GM12874 (cell line): ENCODE measurements around the gene LPAR5.

Experiments
- TF ChIP-seq, protein P1 (sequence below): IDR thresholded peaks from 2 replicates; pipeline ENCODE4 v1.5.1; 2011; ENCODE audit warnings: low read depth, mild to moderate bottlenecking, control low read depth, low read length, moderate library complexity; ENCODE audit not compliant: insufficient read depth

Gene LPAR5

DNA sequence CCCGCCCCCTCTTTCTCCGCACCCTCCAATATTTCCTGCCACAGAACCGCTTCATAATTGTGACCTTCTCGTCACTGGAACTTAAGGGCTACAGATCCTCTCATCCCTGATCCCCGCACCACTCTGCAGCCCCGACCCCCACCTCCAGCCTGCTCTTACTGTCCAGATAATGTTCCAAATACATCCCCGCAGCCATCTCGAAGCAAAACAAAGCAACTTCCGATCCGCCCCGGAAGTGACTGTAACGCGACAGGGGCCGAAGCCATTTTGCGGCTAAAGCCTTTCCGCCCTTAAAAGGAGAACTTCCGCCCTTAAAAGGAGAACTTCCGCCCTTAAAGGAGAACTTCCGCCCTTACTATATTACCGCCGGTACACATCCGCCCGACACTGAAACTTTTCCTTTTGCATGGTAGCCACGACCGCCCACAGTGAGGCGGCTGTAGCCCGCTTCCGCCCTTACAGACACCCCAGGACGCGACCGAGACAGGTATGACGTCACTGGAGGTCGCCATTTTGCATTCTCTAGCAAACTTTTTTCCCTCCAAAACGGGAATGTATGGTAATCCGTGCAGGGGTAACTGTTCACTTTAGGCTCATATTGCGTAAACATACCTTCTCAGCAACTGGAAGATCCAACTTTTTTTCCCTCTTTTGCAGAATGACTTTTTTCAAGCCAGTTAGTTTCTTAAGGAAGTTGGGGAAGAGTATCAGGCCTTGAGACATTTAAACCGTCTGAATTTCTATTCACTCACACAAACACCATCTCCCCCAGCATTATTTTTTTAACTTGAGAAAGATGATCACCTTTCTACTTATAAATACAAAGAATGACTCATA, 27.4 kb upstream of the LPAR5 start, which contains the start of gene ING4:
ING4 (minus strand) TSS at position 214 of the 837 bp plus-strand sequence; CDS start at position 196, 18 bp downstream.
- TF ChIP-seq, protein P1, sequence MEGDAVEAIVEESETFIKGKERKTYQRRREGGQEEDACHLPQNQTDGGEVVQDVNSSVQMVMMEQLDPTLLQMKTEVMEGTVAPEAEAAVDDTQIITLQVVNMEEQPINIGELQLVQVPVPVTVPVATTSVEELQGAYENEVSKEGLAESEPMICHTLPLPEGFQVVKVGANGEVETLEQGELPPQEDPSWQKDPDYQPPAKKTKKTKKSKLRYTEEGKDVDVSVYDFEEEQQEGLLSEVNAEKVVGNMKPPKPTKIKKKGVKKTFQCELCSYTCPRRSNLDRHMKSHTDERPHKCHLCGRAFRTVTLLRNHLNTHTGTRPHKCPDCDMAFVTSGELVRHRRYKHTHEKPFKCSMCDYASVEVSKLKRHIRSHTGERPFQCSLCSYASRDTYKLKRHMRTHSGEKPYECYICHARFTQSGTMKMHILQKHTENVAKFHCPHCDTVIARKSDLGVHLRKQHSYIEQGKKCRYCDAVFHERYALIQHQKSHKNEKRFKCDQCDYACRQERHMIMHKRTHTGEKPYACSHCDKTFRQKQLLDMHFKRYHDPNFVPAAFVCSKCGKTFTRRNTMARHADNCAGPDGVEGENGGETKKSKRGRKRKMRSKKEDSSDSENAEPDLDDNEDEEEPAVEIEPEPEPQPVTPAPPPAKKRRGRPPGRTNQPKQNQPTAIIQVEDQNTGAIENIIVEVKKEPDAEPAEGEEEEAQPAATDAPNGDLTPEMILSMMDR = no peak

DNA sequence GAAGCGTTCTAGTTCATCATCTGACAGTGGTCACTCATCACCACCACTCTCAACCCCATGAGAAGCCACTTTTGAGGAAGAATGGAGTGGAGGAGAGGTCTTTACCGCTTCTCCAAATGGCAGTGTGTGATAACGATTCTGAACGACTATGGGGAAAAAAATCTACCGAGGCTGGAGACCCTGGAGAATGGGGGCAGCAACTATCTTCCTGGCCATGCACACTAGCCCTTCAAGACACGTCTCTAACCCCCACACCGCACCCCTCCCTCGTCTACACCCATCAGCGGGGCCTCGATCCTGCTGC, 26.8 kb upstream of the LPAR5 start:
- TF ChIP-seq, protein P1 = no peak

DNA sequence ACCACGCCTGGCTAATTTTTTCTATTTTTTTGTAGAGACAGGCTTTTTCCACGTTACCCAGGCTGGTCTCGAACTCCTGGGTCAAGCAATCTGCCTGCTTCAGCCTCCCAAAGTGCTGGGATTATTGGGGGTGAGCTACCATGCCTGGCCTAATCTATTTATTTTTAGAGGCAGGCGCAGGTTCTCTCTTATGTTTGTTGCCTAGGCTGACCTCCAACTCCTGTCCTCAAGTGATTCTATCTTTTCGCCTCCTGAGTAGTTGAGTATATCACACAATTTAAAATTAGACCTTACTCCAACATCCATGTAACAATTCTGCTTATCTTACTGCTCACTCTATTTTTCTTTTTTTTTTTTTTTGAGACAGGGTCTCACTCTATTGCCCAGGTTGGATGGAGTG, 18.2 kb upstream of the LPAR5 start:
- TF ChIP-seq, protein P1 = no peak

DNA sequence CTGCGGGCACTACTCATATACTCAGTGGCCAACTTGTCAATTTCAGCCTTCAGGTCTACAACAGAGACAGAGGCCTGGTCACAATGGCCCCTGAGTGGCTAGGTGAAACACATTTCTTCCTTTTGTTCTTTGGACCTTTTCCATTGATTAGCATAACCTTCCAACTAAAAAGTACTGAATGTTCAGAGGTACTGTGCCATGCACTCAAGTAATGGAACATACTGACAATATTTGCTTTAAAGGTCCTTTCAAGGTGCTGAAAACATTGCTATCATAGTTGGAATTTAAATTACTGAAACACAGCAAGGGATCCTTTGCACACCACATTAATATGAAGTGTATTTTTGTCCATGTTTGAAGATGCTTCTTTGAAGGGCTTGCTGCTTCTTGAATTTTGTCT, 17.6 kb upstream of the LPAR5 start:
- TF ChIP-seq, protein P1 = no peak

DNA sequence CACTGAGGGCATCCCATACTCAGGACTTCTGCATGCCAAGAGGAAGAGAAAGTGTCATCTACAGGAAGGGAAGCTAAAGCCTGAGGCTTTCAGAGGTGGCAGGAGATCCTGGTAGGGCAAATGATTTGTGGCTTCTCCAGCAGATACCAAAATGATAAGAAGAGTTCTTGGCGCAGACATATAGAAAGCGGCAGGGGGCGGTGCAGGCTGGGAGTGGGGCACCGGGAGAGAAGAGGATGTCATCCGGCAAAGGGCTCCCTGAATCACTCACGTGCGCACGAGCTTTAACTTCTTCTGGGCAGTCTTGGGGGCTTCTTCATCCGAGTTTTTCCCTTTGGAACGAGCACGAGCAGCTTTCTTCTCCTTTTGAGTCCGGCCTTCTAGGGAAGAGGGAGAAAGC, 16.6 kb upstream of the LPAR5 start:
- TF ChIP-seq, protein P1 = no peak

DNA sequence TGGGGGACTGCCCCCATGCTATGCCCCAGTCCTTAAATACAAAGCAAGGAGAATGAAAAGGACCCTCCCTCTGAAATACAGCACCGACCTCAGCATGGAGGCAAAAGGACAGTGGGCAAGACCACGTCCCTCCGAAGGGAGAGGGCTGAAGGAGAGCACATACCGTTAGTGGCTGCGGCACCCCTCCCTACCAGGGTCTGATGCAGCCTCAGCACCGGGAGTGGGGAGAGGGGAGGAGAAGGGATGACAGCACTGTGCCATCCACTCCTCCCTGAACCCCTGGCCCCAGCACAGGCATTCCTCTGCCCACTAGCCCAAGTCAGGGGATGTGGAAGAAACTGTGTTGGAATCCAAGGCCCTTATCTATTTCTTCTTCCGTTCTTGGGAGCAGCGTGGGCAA, 15.1 kb upstream of the LPAR5 start:
- TF ChIP-seq, protein P1 = no peak

DNA sequence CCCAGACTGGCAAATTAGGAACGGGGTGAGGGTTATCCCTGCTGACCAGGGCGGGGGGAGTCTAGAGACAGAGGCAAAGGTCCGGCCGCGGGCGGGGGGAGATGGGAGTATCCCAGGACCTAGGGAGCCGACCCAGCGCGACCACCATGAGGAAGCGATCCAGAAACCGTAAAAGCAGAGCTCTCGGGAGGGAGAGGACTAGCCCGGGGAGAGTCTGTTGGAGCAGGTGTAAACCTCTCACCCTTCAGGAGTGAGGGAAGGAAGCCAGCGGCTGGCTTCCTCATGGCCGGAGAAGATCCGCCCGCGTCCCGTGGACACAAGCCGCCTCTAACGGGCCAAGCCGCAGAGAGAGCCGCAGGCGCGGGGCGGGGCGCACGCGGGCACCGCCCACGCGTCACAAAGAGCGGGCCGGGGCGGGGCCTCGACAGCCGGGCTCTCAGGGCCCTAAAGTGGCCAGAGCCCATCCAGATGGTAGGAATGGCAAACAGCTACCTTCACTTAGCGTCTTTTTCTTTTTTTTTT, 11.4 kb upstream of the LPAR5 start, which contains the start of gene ACRBP:
ACRBP (minus strand) TSS at position 350 of the 522 bp plus-strand sequence; CDS start at position 284, 66 bp downstream.
- TF ChIP-seq, protein P1 = no peak
